ENCODE data around the gene MRPL12.
A peak's percentile ranks its signal among the peaks of the same experiment; 100 is the strongest.

- TF ChIP-seq JUND (IDR thresholded peaks at IDR 0.05; ENCODE audit: borderline replicate concordance, low read depth, low read length) (peak; percentile 74), JUND (tag; IDR thresholded peaks at IDR 0.05; ENCODE audit: borderline replicate concordance, low read depth, low read length) (peak; percentile 51; the same call in 1 of the 3 replicates), NRF1 (conservative IDR thresholded peaks at IDR 0.05 in 1 of 2, IDR thresholded peaks at IDR 0.05 in 1 of 2) (no peak), ERF (CRISPR knock-in tag; IDR thresholded peaks at IDR 0.05) (no peak), STAT5B (CRISPR knock-in tag; IDR thresholded peaks at IDR 0.05) (no peak), ZNF311 (CRISPR knock-in tag; IDR thresholded peaks at IDR 0.05) (no peak), SMAD2 (IDR thresholded peaks at IDR 0.05; ENCODE audit: low read depth, low read length) (no peak), E2F4 (CRISPR knock-in tag; IDR thresholded peaks at IDR 0.05; ENCODE audit: low read depth) (no peak), ZBTB8A (IDR thresholded peaks at IDR 0.05; ENCODE audit: partially characterized antibody) (no peak), CTBP1 (IDR thresholded peaks at IDR 0.05; ENCODE audit: borderline replicate concordance) (no peak), HNRNPH1 (optimal IDR thresholded peaks at IDR 0.05; ENCODE audit: low read depth, low read length) (no peak)
Observed at GRCh38 chr17:81722184-81723120, 19.3 kb downstream of the MRPL12 start.
